Stimulated activated CD8-positive, alpha-beta memory T cell treated with anti-CD3 and anti-CD28 coated beads, Interleukin-2, amount 100 ng/mL, for 1 hour (primary cell): ENCODE measurements around the gene NPAT.
"Not testable (repeated sequence)": the region's sequence is repeated elsewhere in the genome, so short reads cannot be mapped to it uniquely, and the experiment has no call there.

Experiments used
- DNase-seq, 2 donors: peaks; one replicate each; pipeline ENCODE4 v3.0.0-alpha.2; 2020; ENCODE audit warnings: low read depth in 2 of 2

The NPAT gene

DNA sequence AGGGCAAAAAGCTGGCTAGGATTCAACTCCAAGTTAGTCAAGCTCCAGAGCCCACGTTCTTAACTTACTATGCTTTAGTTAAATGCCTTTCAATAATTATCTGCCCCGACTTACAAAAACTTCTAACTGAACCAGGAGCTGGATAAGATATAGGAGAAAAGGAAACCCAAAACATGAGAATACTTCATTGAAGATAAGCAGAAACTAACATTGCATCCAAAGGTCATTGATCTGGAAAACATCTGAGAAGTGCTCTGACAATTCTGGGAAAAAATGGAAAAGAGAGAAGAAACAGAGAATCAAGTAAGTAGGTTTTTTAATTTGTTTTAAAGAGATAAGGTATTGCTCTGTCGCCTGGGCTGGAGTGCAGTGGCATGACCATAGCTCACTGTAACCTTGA lies 73.9 kb downstream of the NPAT start:
- no peak for DNase-seq

DNA sequence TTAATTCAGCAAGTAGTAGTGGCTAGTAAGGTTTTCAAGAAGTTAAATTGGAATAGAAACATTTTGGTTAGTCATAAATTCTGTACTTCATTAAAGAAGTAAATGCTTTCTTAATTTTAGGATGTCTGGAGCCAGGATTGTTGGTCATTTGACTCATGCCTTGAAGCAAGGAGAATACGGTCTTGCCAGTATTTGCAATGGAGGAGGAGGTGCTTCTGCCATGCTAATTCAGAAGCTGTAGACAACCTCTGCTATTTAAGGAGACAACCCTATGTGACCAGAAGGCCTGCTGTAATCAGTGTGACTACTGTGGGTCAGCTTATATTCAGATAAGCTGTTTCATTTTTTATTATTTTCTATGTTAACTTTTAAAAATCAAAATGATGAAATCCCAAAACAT lies 75.3 kb downstream of the NPAT start:
- DNase-seq = no peak

DNA sequence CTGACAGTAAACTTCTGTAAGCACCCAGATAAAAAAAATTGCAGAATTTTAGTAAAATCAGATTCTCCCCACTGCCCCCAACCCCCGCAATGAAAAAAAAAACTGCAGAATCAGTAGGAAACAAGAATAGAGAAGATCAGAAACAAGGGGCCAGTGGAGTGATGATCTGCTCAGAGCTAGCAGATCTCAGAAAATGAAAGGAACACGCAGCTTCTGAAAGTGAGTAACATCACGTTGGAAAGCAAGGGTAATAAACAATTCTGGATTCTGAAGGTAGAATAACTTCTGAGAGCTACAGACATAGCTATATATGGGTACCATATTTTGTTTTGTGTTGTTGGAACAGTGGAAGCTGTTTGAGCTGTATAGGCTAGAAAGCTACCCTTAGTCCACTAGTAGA lies 77.8 kb downstream of the NPAT start:
- no peak for DNase-seq

DNA sequence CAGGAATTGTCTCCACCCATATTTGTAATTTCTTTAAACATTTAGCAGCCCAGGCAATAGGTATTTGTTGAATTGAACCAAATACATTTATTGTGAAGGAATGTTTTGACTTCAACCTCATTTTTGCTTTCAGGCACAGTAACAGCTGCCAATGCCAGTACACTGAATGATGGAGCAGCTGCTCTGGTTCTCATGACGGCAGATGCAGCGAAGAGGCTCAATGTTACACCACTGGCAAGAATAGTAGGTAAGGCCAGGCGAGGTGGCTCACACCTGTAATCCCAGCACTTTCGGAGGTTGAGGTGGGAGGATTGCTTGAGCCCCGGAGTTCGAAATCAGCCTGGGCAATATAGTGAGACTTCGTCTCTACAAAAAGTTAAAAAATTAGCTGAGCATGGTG lies 80.1 kb downstream of the NPAT start:
- DNase-seq = no peak

DNA sequence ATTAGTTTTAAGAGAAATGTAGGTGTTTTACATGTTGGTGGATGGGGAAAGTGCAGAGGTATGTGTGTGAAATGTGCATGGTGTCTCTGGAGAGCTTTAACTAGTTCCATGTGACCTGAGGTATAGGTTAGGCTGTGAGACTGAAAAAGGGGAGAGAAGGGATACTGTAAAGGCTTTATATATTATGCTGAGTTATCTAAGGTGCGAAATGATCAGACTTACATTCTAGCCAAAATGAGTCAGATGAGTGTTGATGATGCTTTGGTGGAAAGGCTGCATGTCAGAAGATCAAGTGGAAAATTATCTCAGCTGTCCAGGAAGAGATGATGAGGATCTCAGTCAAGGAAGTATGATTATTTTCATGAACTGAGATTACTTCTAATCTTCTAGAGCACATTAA lies 85.2 kb downstream of the NPAT start:
- DNase-seq = no peak

DNA sequence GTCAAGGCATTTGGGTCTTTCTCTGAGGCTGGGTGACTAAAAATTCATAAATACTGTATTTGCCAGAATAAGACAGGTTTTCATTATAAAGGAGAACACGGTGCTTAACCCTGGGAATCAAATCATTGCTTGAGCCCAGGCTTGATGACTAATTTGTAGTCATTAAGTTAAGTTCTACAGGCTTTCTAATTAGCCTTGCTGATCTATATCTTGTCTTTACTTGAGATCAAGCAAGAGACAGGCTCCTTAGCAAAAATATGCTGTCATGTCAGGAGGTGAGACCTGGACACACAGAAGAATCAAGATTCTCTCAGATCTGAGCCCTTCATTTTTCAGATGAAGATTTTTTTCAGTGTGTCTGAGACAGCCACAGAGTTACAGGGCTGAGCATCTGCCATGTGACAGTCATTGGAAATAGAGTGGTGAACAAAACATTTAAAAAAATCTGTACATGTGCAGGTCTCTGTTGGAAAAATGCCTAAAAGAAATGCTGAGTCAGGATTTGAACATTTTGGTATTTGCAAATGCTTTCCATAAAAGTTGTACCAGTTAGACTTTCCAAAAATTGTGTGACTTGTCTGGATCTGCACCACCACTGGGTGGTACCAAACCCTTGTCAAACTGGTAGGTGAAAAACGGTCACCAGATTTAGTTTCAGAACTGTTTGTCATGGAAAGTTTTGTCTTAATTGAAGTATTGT lies 86.4 kb downstream of the NPAT start:
- DNase-seq = no peak

DNA sequence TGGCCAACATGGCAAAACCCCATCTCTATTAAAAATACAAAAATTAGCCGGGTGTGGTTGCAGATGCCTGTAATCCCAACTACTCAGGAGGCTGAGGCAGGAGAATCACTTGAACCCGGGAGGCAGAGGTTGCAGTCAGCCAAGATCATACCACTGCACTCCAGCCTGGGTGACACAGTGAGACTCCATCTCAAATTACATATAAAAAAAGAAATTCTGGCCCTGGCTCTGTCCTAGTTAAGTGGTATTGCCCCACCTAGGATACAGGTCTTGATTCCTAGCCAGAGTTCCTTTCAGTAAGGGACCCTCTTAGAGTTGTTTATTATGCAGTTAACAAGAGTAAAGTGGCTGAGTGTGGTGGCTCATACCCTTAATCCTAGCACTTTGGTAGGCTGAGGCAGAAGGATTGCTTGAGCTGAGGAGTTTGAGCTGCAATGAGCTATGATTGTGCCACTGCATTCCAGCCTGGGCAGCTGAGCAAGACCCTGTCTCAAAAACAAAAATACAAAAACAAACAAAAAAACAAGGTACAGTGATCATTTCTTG lies 89.4 kb downstream of the NPAT start:
- DNase-seq = not testable (repeated sequence)

DNA sequence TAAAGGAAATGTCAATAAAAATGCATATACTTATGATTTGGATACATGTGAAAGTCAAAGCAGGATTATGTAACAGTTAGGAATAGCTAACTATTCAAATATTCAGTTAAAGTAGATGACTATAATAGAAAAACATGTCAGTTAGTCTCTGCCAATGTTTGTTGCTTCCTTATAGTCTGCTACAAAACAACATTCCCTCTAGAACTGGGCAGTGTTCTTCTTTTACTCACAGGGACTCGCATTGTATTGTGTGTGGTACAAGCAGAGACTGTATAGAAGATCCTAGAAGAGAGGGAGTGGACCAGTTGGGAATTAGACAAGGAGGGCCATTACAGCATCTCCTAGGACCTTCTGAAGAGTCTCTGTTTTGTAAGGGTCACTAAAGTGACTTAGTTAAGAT lies 90.4 kb downstream of the NPAT start:
- no peak for DNase-seq

DNA sequence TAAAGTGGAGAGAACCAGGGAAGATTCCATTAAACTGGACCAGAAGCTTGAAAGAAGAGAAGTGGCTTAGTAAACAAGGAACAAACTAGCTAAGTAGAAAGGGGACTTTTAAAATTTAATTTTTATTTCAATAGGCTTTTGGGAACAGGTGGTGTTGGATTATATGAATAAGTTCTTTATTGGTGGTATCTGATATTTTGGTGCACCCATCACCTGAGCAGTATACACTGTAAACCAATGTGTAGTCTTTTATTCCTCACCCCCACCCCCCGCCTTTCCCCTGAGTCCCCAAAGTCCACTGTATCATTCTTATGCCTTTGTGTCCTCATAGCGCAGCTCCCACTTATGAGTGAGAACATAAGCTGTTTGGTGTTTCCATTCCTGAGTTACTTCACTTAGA lies 93.7 kb downstream of the NPAT start:
- no peak for DNase-seq

DNA sequence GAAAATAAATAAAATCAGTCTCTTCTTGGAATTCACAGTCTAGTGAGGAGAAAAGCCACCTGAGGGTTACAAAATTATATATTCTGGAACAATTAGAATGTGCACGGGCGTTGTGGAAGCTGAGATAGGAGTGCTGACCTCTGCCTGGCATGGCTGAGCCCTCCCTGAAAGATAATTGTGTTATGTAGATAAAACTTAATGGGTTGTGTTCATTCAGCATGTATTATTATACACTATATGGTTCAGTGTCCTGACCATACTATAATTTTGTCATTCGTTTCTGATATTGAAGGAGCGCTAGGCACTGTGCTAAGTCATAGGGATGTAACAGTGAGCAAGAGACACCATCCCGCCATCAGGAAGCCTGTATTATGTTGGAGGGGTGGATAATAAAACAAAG lies 97.3 kb downstream of the NPAT start:
- DNase-seq = no peak

DNA sequence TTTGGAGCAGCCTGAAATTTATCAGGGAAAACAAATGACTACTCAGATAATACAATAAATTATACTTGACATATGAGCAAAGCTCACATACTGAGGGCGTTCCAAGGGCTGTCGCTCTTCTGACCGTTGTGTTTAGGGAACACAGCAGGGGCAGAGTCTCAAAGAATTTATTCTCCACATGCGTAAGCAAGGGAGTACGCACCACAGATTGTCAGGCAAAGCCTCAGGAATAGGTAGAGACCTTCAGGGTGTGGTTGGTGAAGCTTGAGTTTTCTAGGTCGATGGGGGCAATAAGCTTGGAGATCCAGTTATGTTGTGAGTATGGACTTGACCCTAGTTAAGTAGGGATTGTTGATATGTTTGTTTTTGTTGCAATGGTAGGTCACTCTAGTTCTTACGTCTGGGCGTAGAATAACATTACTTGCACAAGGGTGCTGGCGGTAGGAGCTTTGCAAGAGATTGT lies 100.2 kb downstream of the NPAT start:
- no peak for DNase-seq

DNA sequence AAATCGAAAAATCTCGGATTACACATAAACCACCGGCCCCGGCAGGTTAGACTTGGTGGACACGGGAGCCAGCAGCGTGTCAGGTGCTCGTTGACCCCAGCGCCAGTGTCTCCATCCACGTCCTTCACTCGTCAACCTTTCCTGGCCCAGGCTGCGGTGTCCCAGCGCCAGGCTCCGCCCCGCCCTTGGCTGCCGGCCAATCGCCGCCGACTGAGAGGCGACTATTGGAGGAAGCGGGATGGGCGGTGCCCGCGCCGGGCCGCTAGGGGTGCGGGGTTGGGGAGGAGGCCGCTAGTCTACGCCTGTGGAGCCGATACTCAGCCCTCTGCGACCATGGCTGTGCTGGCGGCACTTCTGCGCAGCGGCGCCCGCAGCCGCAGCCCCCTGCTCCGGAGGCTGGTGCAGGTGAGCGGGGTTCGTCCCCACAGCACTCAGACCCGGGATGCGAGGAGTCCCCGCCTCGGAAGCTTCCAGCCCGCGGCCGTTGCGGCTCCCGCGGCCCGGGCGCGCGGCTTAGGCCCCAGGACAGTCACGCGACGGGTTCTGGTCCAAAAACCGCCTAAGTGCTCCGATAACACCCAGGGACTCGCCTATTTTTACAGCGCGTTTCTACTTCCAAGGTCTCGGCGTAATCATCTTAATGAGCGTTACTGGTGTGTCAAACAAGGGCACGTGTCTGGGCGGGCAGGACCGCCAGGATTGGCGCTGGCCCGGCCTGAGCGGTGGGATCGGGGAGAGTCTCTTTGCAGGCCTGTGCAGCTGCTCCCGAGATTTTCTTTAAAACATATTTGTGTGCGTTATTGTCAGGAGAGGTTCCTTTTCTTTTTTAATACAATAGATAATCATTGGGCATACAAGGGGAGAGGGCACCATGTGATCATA lies 100.9 kb downstream of the NPAT start, which contains the start of gene ACAT1:
Gene ACAT1 (plus strand): TSS at position 294 of the 882 bp plus-strand sequence. CDS start 40 bp downstream, at position 334.
- DNase-seq = peak; percentile 90 to 93

DNA sequence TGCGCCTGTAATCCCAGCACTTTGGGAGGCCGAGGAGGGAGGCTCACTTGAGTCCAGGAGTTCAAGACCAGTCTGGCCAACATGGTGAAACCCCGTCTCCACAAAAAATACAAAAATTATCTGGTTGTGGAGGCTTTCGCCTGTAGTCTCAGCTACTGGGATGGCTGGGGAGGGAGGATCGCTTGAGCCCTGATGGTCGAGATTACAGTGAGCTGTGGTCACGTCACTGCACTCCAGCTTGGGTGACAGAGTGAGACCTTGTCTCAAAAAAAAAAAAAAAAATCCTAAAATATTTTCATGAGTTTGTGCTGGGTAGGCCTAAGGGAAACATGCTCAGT lies 101.5 kb downstream of the NPAT start:
- not testable (repeated sequence) for DNase-seq

DNA sequence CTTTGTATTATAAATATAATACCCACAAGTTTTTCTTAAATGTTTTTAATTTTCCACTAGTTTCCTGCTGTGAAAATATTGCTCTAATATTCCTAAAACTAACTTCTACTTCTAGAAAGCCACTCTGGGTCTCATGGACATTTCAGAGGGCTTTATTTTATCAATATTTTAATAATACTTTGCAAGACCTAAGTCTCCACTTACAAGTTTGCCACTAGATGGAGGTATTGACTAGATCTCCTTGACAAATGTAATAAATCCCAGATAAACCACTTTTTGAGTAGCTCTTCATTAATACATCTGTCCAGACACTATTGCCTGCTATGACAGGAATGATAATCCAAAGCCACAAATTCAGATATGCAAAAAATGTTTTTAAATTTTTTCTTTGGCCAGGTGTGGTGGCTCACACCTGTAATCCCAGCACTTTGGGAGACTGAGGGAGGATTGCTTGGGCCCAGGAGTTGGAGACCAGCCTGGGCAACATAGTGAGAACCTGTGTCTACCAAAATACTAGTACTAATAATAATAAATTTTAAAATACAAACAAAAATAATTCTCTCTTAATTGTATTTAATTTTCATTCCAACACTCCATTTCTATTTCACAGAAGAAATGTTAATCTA lies 104.6 kb downstream of the NPAT start:
- DNase-seq = no peak

DNA sequence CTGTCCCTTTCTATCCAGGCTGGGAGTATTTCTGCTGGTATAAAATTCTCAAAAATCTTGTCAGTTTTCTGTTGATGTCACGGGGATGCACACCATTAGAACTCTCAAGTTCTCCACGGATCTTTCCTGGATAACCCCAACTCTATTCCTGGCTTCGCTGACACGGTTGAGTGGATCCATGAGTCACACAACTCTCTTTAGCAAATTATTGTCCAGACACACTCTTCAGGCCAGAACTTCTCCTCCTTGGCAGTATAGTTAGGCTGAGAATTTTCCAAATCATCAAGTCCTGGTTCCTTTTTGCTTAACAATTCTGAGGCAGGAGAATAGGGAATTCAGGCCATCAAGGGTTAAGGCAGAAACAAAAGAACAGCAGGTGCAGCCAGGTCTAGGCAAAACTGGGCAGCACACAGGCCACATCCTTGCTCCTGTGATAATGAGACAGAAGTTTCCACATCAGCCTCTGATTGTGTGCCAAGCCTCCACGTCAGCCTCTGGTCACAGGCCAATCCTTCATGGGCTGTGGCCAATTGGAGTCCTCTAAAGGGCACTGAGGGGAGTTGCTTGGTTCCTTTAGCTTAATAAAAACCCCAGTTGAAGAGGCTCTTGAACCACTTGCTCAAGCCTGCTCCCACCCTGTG lies 106.8 kb downstream of the NPAT start:
- no peak for DNase-seq

DNA sequence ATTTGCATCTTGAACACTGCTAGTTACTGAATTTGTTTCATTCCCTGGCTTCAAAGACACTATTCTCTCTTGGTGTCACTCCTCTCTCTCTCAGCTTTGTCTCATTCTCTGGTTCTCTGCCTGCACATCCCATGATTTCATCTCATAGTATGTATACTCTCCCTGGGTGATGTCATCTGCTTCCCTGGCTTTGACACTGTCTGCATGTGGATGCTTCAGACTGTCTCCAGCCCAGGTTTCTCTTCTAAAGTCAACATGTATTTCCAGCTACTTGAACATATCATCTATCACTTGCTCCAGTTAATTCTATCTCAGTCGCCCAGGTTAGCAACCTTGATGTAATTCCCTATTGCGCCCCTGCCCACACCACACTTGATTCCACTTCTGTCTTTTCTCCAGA lies 110.4 kb downstream of the NPAT start:
- DNase-seq = no peak

DNA sequence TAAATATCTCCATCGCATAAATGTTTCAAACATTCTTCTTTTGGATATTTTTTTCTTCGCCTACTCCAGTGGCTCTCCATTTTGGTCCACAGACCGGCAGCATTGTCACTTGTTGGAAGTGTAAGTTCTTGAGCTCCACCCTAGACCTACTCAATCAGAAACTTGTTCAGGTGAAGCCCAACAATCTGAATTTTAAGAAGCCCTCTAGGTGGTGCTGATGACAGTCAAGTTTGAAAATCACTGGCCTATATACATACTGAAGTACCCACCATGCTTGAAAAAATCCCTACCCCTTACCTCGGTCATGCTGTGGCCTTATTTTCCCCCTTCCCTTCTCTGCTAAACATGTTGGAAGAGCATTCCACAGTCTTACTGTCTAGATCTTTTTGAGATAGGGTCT lies 111.3 kb downstream of the NPAT start:
- no peak for DNase-seq
